Trophoblast cell (in vitro differentiated cells and primary cell): ENCODE measurements around the gene MAOB.

Source experiments
- DNase-seq, 2 donors: peaks; one replicate each; pipeline ENCODE4 v3.0.0-alpha.2; 2016
- H2AFZ ChIP-seq: 2 replicates; pipeline ENCODE4 v1.6.1; 2013; ENCODE audit warnings: low read length, moderate library complexity, mild to moderate bottlenecking; ENCODE audit not compliant: insufficient read depth, poor library complexity
- H2AK5ac ChIP-seq: 2 replicates; pipeline ENCODE4 v1.6.1; 2013; ENCODE audit warnings: mild to moderate bottlenecking, low read length
- H2BK120ac ChIP-seq: 2 replicates; pipeline ENCODE4 v1.6.1; 2013; ENCODE audit warnings: low read length, mild to moderate bottlenecking, moderate library complexity; ENCODE audit not compliant: insufficient read depth, poor library complexity
- H2BK12ac ChIP-seq: 2 replicates; pipeline ENCODE4 v1.6.1; 2013; ENCODE audit warnings: mild to moderate bottlenecking, low read length, moderate library complexity
- H2BK5ac ChIP-seq: 2 replicates; pipeline ENCODE4 v1.6.1; 2013; ENCODE audit warnings: low read length, low read depth, moderate library complexity, mild to moderate bottlenecking; ENCODE audit not compliant: poor library complexity
- H3K14ac ChIP-seq: 2 replicates; pipeline ENCODE4 v1.6.1; 2013; ENCODE audit warnings: mild to moderate bottlenecking, low read length
- H3K18ac ChIP-seq: 2 replicates; pipeline ENCODE4 v1.6.1; 2013; ENCODE audit warnings: mild to moderate bottlenecking, low read length
- H3K23ac ChIP-seq: 2 replicates; pipeline ENCODE4 v1.6.1; 2013; ENCODE audit warnings: low read length
- H3K27ac ChIP-seq: 2 replicates; pipeline ENCODE4 v1.5.1; 2013; ENCODE audit warnings: low read depth, mild to moderate bottlenecking, inconsistent platforms, low read length, moderate library complexity
- H3K27me3 ChIP-seq: 2 replicates; pipeline ENCODE4 v1.6.1; 2013; ENCODE audit warnings: inconsistent platforms, mild to moderate bottlenecking, low read length, moderate library complexity; ENCODE audit not compliant: insufficient read depth
- H3K36me3 ChIP-seq, 2 experiments: 1 replicate in 1 of 2; 2 replicates in 1 of 2; pipeline ENCODE4 v1.6.1; 2013; ENCODE audit warnings: low read length in 2 of 2, mild to moderate bottlenecking in 2 of 2, moderate library complexity in 1 of 2; ENCODE audit not compliant: insufficient read depth in 2 of 2, control insufficient read depth in 1 of 2
- H3K4ac ChIP-seq: 2 replicates; pipeline ENCODE4 v1.6.1; 2013; ENCODE audit warnings: low read depth, mild to moderate bottlenecking, low read length, moderate library complexity
- H3K4me1 ChIP-seq, 2 experiments: 1 replicate in 1 of 2; 2 replicates in 1 of 2; pipeline ENCODE4 v1.6.1; 2013; ENCODE audit warnings: low read length in 2 of 2, mild to moderate bottlenecking in 2 of 2, moderate library complexity in 1 of 2; ENCODE audit not compliant: insufficient read depth in 2 of 2, control insufficient read depth in 1 of 2
- H3K4me2 ChIP-seq: 2 replicates; pipeline ENCODE4 v1.6.1; 2013; ENCODE audit warnings: inconsistent platforms, mild to moderate bottlenecking, low read length, moderate library complexity
- H3K4me3 ChIP-seq: 2 replicates; pipeline ENCODE4 v1.5.1; 2013; ENCODE audit warnings: mild to moderate bottlenecking, low read depth, low read length, inconsistent platforms
- H3K79me1 ChIP-seq: one replicate; pipeline ENCODE4 v1.6.1; 2013; ENCODE audit warnings: low read length
- H3K79me2 ChIP-seq: 2 replicates; pipeline ENCODE4 v1.6.1; 2013; ENCODE audit warnings: low read length, mild to moderate bottlenecking; ENCODE audit not compliant: control insufficient read depth, insufficient read depth, poor library complexity
- H3K9ac ChIP-seq: 2 replicates; pipeline ENCODE4 v1.6.1; 2013; ENCODE audit warnings: mild to moderate bottlenecking, low read length
- H3K9me3 ChIP-seq: 2 replicates; pipeline ENCODE4 v1.6.1; 2013; ENCODE audit warnings: low read depth, mild to moderate bottlenecking, control low read depth, inconsistent platforms, low read length; ENCODE audit not compliant: insufficient read depth
- H4K12ac ChIP-seq: 2 replicates; pipeline ENCODE4 v1.6.1; 2013; ENCODE audit warnings: low read depth, mild to moderate bottlenecking, low read length, moderate library complexity
- H4K8ac ChIP-seq: 2 replicates; pipeline ENCODE4 v1.6.1; 2013; ENCODE audit warnings: low read depth, mild to moderate bottlenecking, low read length, moderate library complexity
- H4K91ac ChIP-seq: one replicate; pipeline ENCODE4 v1.6.1; 2013; ENCODE audit warnings: low read depth, mild to moderate bottlenecking, low read length, moderate library complexity
- WGBS: extraction: QIAGEN DNeasy Blood & Tissue Kit; methylation state at CpG from one replicate; pipeline ENCODE4 v1.1.7; 2013; ENCODE audit warnings: missing lambda C conversion rate; ENCODE audit not compliant: insufficient read length, insufficient coverage; ENCODE audit errors: extremely low coverage; 5-methylcytosine and 5-hydroxymethylcytosine counted together

MAOB gene

GRCh38 chrX:43892336-43892870 lies 10.2 kb upstream of the MAOB start:
- H3K4me2 ChIP-seq: no peak overlapping the region
- no peak overlapping the region for H2AK5ac ChIP-seq
- no peak overlapping the region for H3K27ac ChIP-seq
- H3K14ac ChIP-seq: no peak overlapping the region
- H4K8ac ChIP-seq: no peak overlapping the region
- no peaks in the 10 kb centered on the region for H3K36me3 ChIP-seq
- H3K4me1 ChIP-seq: no peaks in the 10 kb centered on the region
- no peak overlapping the region for H2BK120ac ChIP-seq
- no peak for DNase-seq
- no peaks in the 10 kb centered on the region for H3K79me2 ChIP-seq
- no peak overlapping the region for H3K18ac ChIP-seq
- no peaks in the 10 kb centered on the region for H3K9me3 ChIP-seq
- no peaks in the 10 kb centered on the region for H3K27me3 ChIP-seq
- no peak overlapping the region for H2AFZ ChIP-seq
- no peak overlapping the region for H3K23ac ChIP-seq
- no peak overlapping the region for H4K12ac ChIP-seq
- H2BK5ac ChIP-seq: no peak overlapping the region
- no peak overlapping the region for H3K4me3 ChIP-seq
- no peak overlapping the region for H4K91ac ChIP-seq
- no peak overlapping the region for H2BK12ac ChIP-seq
- H3K4ac ChIP-seq: no peak overlapping the region
- no CpG with 5 or more reads among the region's 1 CpG for WGBS
- no peaks in the 10 kb centered on the region for H3K79me1 ChIP-seq
- no peak overlapping the region for H3K9ac ChIP-seq

- H2BK12ac ChIP-seq: no peak overlapping the region
- H3K79me2 ChIP-seq: no peaks in the 10 kb centered on the region
- H4K12ac ChIP-seq: no peak overlapping the region
- DNase-seq: no peak
- no peak overlapping the region for H2BK5ac ChIP-seq
- no peak overlapping the region for H2AFZ ChIP-seq
- no peak overlapping the region for H2AK5ac ChIP-seq
- no peak overlapping the region for H3K4ac ChIP-seq
- H3K4me1 ChIP-seq: peaks cover 0 to 4% of the 10 kb centered on the region in 2 experiments
- H2BK120ac ChIP-seq: no peak overlapping the region
- H3K14ac ChIP-seq: no peak overlapping the region
- no peak overlapping the region for H3K9ac ChIP-seq
- H3K23ac ChIP-seq: no peak overlapping the region
- no peak overlapping the region for H4K8ac ChIP-seq
- H3K79me1 ChIP-seq: no peaks in the 10 kb centered on the region
- no peak overlapping the region for H4K91ac ChIP-seq
- no peak overlapping the region for H3K18ac ChIP-seq
- no peaks in the 10 kb centered on the region for H3K36me3 ChIP-seq
- peaks cover 2% of the 10 kb centered on the region for H3K9me3 ChIP-seq
- no CpG with 5 or more reads among the region's 5 CpGs for whole genome bisulfite sequencing
- no peak overlapping the region for H3K4me3 ChIP-seq
- H3K27me3 ChIP-seq: no peaks in the 10 kb centered on the region
- H3K27ac ChIP-seq: no peak overlapping the region
- H3K4me2 ChIP-seq: no peak overlapping the region
Measured at GRCh38 chrX:43885617-43886016, 3.4 kb upstream of the MAOB start.

GRCh38 chrX:43881410-43882293 lies 598 bp downstream of the MAOB start:
- H2BK120ac ChIP-seq: no peak overlapping the region
- H3K79me2 ChIP-seq: no peaks in the 10 kb centered on the region
- no peak overlapping the region for H2BK5ac ChIP-seq
- no peak overlapping the region for H2BK12ac ChIP-seq
- H3K9ac ChIP-seq: no peak overlapping the region
- H3K4me3 ChIP-seq: peak overlapping the region; percentile 50
- peak overlapping the region; percentile 57 for H3K4me2 ChIP-seq
- no peak overlapping the region for H4K8ac ChIP-seq
- H2AK5ac ChIP-seq: no peak overlapping the region
- H3K36me3 ChIP-seq: no peaks in the 10 kb centered on the region
- no peaks in the 10 kb centered on the region for H3K27me3 ChIP-seq
- H3K18ac ChIP-seq: no peak overlapping the region
- H4K91ac ChIP-seq: no peak overlapping the region
- H3K4me1 ChIP-seq: peaks cover 0 to 4% of the 10 kb centered on the region in 2 experiments
- no peak overlapping the region for H3K27ac ChIP-seq
- no peak overlapping the region for H3K4ac ChIP-seq
- no peak overlapping the region for H3K23ac ChIP-seq
- H4K12ac ChIP-seq: peak overlapping the region; percentile 62
- no peaks in the 10 kb centered on the region for H3K79me1 ChIP-seq
- no CpG with 5 or more reads among the region's 34 CpGs for WGBS
- no peak for DNase-seq
- peaks cover 2% of the 10 kb centered on the region for H3K9me3 ChIP-seq
- no peak overlapping the region for H2AFZ ChIP-seq
- H3K14ac ChIP-seq: no peak overlapping the region

- H3K4me3 ChIP-seq: no peak overlapping the region
- no peaks in the 10 kb centered on the region for H3K79me2 ChIP-seq
- no CpG with 5 or more reads among the region's 2 CpGs for WGBS
- no peak overlapping the region for H3K18ac ChIP-seq
- peak; percentile 49 to 77 for DNase-seq
- no peak overlapping the region for H4K91ac ChIP-seq
- H3K27me3 ChIP-seq: no peaks in the 10 kb centered on the region
- no peak overlapping the region for H2BK12ac ChIP-seq
- no peaks in the 10 kb centered on the region for H3K79me1 ChIP-seq
- peaks cover 2% of the 10 kb centered on the region for H3K9me3 ChIP-seq
- H2BK120ac ChIP-seq: no peak overlapping the region
- H2BK5ac ChIP-seq: no peak overlapping the region
- no peak overlapping the region for H3K9ac ChIP-seq
- no peaks in the 10 kb centered on the region for H3K36me3 ChIP-seq
- no peak overlapping the region for H3K4me2 ChIP-seq
- no peak overlapping the region for H2AK5ac ChIP-seq
- H3K4ac ChIP-seq: no peak overlapping the region
- peaks cover 0 to 4% of the 10 kb centered on the region in 2 experiments for H3K4me1 ChIP-seq
- no peak overlapping the region for H4K8ac ChIP-seq
- H3K14ac ChIP-seq: no peak overlapping the region
- no peak overlapping the region for H3K27ac ChIP-seq
- H4K12ac ChIP-seq: no peak overlapping the region
- no peak overlapping the region for H3K23ac ChIP-seq
- no peak overlapping the region for H2AFZ ChIP-seq
Measured at GRCh38 chrX:43880425-43880824, 1.8 kb downstream of the MAOB start.
